Lung microvascular endothelial cell (primary cell): ENCODE data around the gene NUBPL. TPM values are rescaled to one million over a fixed set of nuclear protein-coding genes. Genes with fewer than 3 reads are reported as not detected.
A peak's percentile ranks its signal among the peaks of the same experiment; 100 is the strongest.
"Not testable (repeated sequence)": the region's sequence is repeated elsewhere in the genome, so short reads cannot be mapped to it uniquely, and the experiment has no call there.

Source experiments
- DNase-seq, 2 donors: peaks; one replicate each; pipeline versions ENCODE4 v3.0.0 to v3.0.0-alpha.2; 2010; ENCODE audit warnings: low read depth in 2 of 2
- total RNA-seq: library from RNA; depleted of rRNA; stranded (reverse); fragments of >200 nt; gene quantifications from 2 replicates; pipeline ENCODE4 v1.2.1, GENCODE V29; 2014

The NUBPL gene
- total RNA-seq, 1 donor from 2014 or later = 2.4 TPM

- DNase-seq = no peak
Measured at GRCh38 chr14:31727797-31728196, 166.6 kb downstream of the NUBPL start.

- DNase-seq = no peak
Measured at GRCh38 chr14:31740688-31741087, 179.5 kb downstream of the NUBPL start.

GRCh38 chr14:31745741-31746140, 184.5 kb downstream of the NUBPL start:
- DNase-seq = no peak

- DNase-seq = no peak
Measured at GRCh38 chr14:31746326-31746725, 185.1 kb downstream of the NUBPL start.

GRCh38 chr14:31749275-31749674, 188.1 kb downstream of the NUBPL start:
- no peak for DNase-seq

- DNase-seq = not testable (repeated sequence)
Measured at GRCh38 chr14:31751047-31751446, 189.8 kb downstream of the NUBPL start.

- DNase-seq = no peak
Measured at GRCh38 chr14:31752867-31753661, 191.9 kb downstream of the NUBPL start.

GRCh38 chr14:31758941-31759340, 197.7 kb downstream of the NUBPL start:
- DNase-seq = peak in 1 of 2 donors; percentile 1

GRCh38 chr14:31760277-31760676, 199.1 kb downstream of the NUBPL start:
- no peak for DNase-seq

GRCh38 chr14:31761325-31761724, 200.1 kb downstream of the NUBPL start:
- DNase-seq = no peak

GRCh38 chr14:31763041-31763440, 201.8 kb downstream of the NUBPL start:
- no peak for DNase-seq

GRCh38 chr14:31766315-31766892, 205.2 kb downstream of the NUBPL start:
- DNase-seq = no peak

- DNase-seq = no peak
Measured at GRCh38 chr14:31768355-31768754, 207.2 kb downstream of the NUBPL start.

GRCh38 chr14:31770271-31770670, 209.1 kb downstream of the NUBPL start:
- peak in 1 of 2 donors; percentile 82 for DNase-seq

- DNase-seq = no peak
Measured at GRCh38 chr14:31774567-31774966, 213.4 kb downstream of the NUBPL start.

- DNase-seq = no peak
Measured at GRCh38 chr14:31777312-31777711, 216.1 kb downstream of the NUBPL start.

GRCh38 chr14:31781578-31781977, 220.4 kb downstream of the NUBPL start:
- DNase-seq = no peak

GRCh38 chr14:31785574-31785973, 224.4 kb downstream of the NUBPL start:
- DNase-seq = peak in 1 of 2 donors; percentile 93

GRCh38 chr14:31787377-31787776, 226.2 kb downstream of the NUBPL start:
- peak; percentile 11 to 35 for DNase-seq

- DNase-seq = peak in 1 of 2 donors; percentile 2
Measured at GRCh38 chr14:31788340-31788739, 227.1 kb downstream of the NUBPL start.

GRCh38 chr14:31792726-31793125, 231.5 kb downstream of the NUBPL start:
- no peak for DNase-seq

- not testable (repeated sequence) for DNase-seq
Measured at GRCh38 chr14:31797946-31798345, 236.7 kb downstream of the NUBPL start.

- DNase-seq = no peak
Measured at GRCh38 chr14:31802838-31803237, 241.6 kb downstream of the NUBPL start.
